T-helper 9 cell (primary cell): ENCODE measurements around the gene PSMC3IP.
"Not testable (repeated sequence)": the region's sequence is repeated elsewhere in the genome, so short reads cannot be mapped to it uniquely, and the experiment has no call there.

Experiments used
- DNase-seq: peaks from one replicate; pipeline ENCODE4 v3.0.0-alpha.2; 2020

Gene PSMC3IP

DNA sequence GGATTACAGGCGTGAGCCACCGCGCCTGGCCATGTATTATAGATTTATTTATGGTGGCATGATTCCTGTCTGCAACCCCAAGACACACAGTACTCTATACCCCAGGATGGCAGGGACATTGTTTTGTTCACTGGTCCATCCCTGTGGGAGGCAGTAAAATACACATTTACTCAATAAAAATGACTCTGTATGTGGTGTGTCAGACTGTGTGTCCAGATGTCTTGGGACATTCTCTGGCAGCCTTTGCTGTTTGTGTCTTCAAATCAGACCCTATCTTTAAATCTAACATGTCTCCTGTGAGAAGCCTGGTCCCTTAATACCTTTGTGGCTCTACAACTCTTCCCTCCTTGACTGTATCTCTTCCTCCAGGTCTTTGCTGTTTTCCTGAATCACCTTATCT lies 17.3 kb downstream of the PSMC3IP start:
- DNase-seq, result no peak

DNA sequence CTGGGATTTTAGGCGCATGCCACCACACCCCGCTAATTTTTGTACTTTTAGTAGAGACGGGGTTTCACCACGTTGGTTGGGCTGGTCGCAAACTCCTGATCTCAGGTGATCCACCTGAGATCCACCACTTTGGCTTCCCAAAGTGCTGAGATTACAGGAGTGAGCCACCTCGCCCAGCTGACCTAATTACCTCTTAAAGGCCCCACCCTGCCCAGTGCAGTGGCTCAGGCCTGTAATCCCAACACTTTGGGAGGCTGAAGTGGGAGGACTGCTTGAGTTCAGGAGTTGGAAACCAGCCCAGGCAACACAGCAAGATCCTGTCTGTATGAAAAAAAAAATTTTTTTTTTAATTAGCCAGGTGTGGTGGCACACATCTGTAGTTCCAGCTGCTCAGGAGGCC lies 18.5 kb downstream of the PSMC3IP start:
- no peak for DNase-seq

DNA sequence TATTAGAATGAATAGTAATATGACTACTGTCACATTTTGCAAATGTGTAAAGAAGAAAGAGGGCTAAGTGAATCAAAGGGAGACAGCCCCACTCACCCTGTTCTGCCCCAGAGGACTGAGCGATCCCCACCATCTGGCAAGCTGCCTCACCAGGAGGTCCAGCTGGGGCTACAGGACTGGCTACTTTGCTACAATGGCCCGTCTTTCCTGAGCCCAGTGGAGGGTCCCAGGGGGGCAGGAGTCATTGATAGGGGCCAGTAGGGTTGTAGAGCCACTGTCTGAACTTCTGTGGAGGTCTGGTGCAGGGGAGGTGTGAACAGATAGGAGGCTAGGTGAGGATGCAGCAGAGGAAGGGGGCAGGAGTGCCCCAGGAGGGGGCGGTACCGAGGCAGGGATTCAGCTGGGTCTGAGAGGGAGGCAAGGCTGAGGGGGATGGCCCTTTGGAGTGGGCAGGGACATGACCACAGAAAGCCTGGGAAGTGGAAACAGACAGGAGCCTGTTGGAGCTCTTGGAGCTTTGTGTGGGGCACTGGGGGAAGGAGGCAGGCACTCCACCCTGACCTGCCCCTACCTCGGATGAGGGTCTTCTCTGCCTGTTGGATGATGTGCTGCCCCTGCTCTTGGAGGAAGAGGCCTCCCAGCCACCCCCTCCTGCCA lies 21.4 kb downstream of the PSMC3IP start:
- not testable (repeated sequence) for DNase-seq

DNA sequence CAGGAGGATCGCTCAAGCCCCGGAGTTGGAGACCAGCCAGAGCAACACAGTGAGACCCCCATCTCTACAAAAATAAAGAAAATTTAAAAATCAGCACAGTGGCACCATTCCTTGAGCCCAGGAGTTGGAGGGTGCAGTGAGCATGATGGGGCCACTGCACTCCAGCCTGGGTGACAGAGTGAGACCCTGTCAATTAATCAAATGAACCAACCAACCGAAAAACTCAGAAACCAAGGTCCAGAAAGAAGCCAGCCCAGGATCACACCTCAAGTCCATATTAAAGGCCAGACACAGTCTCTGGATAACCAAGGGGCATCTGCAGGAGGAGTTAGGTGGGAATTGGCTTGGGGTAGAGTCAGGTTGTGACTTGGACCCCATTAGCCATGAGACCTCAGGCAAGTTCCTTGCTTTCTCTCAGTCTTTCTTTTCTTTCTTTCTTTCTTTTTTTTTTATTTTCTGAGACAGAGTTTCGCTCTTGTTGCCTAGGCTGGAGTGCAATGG lies 22.4 kb downstream of the PSMC3IP start:
- DNase-seq, result no peak

DNA sequence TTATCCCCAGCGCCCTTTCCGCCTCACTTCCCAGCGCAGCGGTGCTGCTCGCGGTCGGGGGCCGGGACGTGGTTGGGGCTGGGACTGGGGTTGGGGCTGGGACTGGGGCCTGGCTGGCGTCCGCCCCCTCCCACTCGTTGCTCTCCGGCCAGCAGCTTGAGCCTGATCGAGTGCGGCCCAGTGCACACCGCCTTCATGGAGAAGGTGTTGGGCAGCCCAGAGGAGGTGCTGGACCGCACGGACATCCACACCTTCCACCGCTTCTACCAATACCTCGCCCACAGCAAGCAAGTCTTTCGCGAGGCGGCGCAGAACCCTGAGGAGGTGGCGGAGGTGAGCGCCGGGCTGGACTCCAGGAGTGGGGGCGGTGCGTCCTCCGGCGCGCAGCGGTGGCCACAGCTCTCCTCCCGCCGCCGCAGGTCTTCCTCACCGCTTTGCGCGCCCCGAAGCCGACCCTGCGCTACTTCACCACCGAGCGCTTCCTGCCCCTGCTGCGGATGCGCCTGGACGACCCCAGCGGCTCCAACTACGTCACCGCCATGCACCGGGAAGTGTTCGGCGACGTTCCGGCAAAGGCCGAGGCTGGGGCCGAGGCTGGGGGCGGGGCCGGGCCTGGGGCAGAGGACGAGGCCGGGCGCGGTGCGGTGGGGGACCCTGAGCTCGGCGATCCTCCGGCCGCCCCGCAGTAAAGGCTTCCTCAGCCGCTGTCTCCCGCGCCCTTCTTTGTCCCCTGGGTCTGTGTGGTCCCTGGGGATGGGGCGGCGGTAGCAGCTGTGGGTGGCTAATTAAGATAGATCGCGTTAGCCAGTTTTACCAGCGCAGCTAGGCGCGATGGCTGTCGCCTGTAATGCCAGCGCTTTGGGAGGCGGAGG lies 23.0 kb downstream of the PSMC3IP start:
- DNase-seq, result peak; percentile 59

DNA sequence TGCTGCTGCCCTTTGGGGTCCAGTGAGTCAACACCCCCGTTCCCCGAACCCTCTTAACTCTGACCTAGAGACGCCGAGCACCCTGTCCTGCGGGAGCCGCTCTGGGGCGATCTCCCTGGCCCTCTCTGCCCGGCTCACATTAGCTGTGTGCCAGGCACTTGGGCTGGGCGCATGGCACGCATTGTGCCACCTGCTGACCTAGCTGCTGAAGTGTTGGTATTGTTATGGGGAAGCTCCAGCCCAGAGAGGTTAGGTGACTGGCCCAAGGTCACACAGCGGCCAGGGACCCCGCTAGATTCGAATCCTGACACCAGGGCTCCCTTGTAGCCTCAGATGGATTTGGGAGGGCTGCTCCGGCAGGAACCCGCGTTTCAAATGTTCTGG lies 23.7 kb downstream of the PSMC3IP start:
- DNase-seq, result no peak

DNA sequence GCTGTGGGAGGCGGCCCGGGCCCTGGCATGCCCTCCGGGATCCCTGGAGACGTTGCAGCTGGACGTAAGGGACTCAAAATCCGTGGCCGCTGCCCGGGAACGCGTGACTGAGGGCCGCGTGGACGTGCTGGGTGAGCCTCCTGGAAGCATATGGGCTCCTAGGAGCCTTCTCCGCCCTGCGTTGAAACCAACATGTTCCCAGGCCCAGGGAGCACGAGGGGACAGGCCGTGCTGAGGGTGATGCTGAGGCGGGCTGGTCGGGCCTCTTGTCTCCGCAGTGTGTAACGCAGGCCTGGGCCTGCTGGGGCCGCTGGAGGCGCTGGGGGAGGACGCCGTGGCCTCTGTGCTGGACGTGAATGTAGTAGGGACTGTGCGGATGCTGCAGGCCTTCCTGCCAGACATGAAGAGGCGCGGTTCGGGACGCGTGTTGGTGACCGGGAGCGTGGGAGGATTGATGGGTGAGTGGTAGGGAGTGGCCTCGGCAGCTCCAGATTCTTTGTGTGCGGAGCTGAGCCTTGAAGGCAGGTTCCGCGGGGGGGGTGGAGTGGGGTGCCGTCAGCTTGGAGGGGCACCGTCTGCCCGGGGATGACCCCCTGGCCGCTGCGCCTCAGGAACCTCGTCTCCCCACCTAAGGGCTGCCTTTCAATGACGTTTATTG lies 24.2 kb downstream of the PSMC3IP start:
- DNase-seq, result no peak

DNA sequence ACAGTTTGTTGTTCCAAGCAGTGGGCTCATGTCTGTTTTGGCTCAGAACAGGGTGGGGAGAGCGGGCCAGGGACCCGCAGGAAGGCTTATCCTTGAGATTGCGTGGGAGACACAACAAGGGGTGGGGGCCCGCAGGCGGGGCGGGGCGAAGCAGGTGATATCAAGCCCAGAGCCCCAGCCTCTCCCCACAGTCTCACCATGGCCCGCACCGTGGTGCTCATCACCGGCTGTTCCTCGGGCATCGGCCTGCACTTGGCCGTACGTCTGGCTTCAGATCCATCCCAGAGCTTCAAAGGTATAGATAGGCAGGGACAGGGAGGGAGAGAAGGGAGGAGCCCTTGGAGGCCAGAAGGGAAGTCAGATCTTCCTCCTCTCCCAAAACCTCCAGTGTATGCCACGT lies 24.8 kb downstream of the PSMC3IP start, which contains the start of gene HSD17B1:
TSS of gene HSD17B1 (plus strand) at position 188 of the 400 bp plus-strand sequence. CDS start at position 199, 11 bp downstream.
- DNase-seq, result not testable (repeated sequence)

DNA sequence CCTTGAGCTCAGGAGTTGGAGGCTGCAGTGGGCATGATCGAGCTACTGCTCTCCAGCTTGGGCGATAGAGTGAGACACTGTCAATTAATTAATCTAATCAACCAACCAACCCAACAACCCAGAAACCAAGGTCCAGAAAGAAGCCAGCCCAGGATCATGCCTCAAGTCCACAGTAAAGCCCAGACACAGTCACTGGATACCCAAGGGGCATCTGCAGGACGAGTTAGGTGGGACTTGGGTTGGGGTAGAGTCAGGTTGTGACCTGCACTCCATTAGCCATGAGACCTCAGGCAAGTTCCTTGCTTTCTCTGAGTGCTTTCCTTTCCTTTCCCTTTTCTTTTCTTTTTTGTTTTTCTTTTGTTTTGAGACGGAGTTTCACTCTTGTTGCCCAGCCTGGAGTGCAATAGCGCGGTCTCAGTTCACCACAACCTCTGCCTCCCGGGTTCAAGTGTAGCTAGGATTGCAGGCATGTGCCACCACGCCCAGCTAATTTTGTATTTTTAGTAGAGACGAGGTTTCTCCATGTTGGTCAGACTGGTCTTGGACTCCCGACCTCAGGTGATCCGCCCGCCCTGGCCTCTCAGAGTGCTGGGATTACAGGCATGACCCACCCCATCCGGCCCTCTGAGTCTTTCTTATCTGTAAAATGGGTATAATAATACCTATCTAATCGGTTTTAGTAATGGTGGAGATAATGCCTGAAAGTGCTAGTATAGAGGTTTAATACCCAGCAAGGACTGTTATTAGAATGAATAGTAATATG lies 28.4 kb downstream of the PSMC3IP start:
- DNase-seq, result no peak

DNA sequence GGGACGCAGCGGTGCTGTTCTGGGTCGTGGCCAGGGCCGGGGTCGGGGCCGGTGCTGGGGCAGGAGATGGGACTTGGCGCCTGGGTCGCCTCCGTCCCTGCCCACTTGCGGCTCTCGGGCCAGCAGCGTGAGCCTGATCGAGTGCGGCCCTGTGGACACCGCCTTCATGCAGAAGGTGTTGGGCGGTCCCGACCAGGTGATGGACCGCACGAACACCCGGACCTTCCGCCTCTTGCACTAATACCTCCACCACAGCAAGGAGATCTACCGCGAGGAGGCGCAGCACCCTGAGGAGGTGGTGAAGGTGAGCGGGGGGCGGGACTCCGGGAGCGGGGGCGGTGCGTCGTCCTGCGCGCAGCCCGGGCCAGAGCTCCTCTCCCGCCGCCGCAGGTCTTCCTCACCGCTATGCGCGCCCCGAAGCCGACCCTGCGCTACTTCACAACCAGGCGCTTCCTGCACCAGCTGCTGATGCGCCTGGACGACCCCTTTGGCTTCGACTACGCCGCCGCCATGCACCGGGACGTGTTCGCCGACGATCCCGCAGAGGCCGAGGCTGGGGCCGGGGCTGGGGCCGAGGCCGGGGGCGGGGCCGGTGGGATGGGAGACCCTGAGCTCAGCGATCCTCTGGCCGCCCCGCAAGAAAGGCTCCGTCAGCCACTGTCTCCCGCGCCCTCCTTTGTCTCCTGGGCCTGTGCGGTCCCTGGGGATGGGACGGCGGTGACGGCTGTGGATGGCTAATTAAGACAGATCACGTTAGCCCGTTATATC lies 29.3 kb downstream of the PSMC3IP start:
- DNase-seq, result peak; percentile 70

DNA sequence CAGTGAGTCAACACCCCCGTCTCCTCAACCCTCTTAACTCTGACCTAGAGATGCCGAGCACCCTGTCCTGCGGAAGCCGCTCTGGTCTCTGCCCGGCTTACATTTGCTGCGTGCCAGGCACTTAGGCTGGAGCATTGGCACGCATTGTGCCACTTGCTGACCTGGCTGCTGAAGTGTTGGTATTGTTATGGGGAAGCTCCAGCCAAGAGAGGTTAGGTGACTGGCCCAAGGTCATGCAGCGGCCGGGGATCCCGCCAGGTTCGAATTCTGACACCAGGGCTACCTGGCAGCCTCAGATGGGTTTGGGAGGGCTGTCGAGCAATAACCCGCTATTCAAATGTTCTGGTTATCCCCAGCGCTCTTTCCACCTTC lies 29.8 kb downstream of the PSMC3IP start:
- no peak for DNase-seq

DNA sequence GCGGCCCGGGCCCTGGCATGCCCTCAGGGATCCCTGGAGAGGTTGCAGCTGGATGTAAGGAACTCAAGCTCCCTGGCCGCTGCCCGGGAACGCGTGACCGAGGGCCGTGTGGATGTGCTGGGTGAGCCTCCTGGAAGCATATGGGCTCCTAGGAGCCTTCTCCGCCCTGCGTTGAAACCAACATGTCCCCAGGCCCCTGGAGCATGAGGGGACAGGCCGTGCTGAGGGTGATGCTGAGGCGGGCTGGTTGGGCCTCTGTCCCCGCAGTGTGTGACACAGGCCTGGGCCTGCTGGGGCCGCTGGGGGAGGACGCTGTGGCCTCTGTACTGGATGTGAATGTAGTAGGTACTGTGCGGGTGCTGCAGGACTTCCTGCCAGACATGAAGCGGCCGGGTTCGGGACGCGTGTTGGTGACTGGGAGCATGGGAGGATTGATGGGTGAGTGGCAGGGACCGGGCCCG lies 30.5 kb downstream of the PSMC3IP start:
- no peak for DNase-seq

DNA sequence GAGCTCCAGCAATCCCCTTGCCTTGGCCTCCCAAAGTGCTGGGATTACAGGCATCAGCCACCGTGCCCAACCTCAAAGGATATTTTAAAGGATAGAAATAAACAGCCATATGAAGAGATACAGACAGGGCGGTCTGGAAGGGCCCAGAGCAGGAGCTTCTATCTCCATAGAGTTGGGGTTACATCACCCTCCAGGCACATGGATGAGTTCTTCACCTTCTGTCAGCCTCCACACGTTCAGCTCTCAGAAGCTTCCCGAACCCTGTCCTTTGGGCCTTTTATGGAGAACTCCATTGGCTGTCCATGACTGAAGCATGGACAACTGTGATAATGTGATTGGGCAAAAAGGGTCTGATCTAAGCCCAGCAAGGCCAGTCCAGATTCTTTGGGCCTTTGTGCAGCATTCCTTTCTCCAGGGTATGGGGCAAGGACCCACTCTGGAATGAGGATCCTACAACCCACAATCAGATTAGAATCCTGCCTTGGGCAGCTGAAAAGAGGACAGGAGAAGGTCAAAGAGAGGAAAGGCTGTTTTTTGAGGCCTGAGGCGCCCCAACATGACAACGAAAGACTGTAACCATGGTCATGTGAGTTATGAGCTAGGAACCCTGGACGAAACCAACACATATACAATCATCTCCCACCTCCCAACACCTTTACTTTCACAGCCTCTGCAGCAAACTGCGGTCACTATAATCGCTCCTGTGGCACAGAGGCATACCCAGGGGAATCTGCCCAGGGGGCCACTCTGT lies 31.6 kb downstream of the PSMC3IP start:
- not testable (repeated sequence) for DNase-seq

DNA sequence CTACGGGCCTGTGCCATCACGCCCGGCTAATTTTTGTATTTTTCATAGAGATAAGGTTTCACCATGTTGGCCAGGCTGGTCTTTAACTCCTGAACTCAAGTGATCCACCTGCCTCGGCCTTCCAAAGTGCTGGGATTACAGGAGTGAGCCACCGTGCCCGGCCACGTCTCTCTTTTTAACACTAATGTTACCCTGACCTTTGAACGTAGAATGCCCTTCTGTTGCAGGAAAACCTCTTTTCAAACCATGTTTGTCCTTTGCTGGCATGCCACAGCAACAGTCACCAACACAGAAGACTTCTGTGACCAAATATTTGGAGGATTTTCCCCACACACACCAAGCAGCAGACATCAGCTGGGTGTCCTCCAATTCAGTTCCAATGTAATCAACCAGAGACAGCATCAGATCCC lies 32.6 kb downstream of the PSMC3IP start:
- DNase-seq, result no peak

DNA sequence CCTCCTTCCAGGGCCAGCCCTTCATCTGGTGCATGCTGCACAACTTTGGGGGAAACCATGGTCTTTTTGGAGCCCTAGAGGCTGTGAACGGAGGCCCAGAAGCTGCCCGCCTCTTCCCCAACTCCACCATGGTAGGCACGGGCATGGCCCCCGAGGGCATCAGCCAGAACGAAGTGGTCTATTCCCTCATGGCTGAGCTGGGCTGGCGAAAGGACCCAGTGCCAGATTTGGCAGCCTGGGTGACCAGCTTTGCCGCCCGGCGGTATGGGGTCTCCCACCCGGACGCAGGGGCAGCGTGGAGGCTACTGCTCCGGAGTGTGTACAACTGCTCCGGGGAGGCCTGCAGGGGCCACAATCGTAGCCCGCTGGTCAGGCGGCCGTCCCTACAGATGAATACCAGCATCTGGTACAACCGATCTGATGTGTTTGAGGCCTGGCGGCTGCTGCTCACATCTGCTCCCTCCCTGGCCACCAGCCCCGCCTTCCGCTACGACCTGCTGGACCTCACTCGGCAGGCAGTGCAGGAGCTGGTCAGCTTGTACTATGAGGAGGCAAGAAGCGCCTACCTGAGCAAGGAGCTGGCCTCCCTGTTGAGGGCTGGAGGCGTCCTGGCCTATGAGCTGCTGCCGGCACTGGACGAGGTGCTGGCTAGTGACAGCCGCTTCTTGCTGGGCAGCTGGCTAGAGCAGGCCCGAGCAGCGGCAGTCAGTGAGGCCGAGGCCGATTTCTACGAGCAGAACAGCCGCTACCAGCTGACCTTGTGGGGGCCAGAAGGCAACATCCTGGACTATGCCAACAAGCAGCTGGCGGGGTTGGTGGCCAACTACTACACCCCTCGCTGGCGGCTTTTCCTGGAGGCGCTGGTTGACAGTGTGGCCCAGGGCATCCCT lies 34.1 kb downstream of the PSMC3IP start:
- DNase-seq, result no peak

DNA sequence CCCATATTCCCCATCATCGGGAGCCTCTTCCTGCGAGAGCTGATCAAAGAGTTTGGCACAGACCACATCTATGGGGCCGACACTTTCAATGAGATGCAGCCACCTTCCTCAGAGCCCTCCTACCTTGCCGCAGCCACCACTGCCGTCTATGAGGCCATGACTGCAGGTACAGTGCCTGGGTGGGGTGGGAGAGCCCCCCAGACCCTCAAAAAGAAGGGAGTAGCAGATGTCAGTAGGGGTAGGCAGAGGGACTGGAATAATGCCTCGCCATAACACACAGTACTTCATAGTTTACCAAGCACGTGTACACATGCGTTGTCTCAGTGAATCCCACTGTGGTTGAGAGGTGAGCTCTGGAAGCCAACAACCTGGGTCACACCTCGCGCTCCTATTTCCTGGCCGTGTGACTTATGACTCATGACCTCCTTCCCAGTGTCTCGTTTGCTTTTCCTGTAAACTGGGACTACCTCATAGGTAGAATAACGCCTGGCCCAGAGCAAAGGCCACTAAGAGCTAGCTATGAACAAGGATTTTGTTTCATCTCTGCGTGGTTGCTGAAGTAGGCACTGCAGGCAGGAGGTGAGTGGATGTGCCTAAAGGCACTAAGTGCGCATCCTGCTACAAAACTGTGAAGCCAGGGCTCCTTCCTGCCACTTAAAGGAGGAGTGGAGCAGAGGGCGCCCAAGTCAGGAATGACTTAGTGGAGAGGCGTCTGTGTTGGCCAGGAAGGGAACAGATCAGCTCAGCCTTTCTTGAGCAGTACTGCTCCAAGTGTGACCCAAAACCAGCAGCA lies 36.3 kb downstream of the PSMC3IP start:
- DNase-seq, result no peak

DNA sequence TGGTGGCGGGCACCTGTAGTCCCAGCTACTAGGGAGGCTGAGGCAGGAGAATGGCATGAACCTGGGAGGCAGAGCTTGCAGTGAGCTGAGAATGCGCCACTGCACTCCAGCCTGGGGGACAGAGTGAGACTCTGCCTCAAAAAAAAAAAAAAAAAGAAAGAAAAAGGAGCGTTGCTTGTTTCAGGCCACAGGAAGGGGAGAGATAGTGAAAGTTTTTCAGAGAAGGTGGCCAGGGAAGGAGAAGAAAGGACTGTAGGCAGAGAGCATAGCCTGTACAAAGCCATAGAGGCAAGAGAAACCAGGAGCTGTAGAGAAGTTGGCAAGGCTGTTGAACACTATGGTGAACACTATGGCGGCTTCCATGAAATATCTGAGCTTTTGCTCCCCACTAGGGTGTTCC lies 37.0 kb downstream of the PSMC3IP start:
- DNase-seq, result not testable (repeated sequence)

DNA sequence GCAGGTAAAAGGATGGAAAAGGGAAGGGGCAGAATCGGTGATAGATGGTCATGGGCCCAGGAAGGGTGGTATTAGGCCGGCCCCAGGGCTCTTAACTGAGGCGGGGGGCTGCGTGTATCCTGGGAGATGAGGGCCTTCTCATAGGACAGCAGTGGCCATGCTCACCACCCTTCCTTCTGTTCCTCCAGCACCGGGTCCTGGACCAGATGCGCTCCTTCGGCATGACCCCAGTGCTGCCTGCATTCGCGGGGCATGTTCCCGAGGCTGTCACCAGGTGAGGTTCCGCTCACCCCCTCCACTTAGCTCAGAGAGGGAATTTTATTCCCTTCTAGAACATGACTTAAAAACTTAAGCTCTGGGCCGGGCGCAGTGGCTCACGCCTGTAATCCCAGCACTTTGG lies 39.0 kb downstream of the PSMC3IP start:
- DNase-seq, result no peak

DNA sequence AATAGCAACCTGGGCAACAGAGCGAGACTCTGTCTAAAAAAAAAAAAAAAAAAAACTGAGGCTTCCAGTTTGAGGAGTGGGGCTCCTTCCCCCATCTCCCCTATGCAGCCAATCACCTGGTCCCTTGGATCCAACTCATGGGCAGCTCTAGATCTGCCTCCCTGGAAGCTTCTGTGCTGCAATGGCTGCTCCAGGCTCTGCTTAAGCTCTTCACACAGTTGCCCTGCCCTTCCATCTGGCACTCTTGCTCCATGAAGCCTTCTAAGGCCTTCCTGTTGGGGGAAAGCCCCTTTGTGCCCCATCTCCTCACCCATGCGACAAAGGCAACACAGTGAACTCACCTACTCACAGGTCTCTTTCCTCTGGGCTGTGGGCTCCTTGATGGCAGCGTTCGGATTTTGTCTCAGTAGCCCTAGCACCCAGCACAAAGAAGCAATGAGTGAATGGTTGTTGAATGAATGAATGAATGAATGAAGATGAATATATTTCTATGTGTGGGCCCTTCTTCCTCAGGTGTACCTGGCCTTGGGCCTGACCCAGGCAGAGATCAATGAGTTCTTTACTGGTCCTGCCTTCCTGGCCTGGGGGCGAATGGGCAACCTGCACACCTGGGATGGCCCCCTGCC lies 39.6 kb downstream of the PSMC3IP start:
- no peak for DNase-seq
